Stimulated activated CD8-positive, alpha-beta memory T cell treated with anti-CD3 and anti-CD28 coated beads, Interleukin-7, amount 100 ng/mL, for 24 hours (primary cell): ENCODE data around the gene RAPGEF2.
"Not testable (repeated sequence)": the region's sequence is repeated elsewhere in the genome, so short reads cannot be mapped to it uniquely, and the experiment has no call there.

Experiments
- DNase-seq: peaks from one replicate; pipeline ENCODE4 v3.0.0-alpha.2; 2020; ENCODE audit warnings: low read depth

The RAPGEF2 gene

DNA sequence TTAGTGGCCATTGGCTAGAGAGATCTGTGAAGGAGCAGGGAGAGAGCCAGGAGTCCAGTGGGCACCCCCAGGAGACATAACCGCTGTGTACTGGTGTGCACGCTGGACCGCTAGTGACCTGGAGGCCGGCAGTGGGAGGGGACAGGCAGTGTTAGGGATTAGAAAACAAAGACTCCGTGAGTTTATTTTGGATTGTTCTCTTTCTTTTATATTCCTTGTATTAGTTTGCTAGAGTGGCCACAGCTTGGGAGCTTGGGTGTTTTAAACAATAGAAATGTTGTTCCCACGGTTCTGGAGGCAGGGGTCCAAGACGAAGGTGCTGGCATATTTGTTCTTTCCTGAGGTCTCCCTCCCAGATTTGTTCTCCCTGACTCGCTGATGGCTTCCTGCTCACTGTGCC is 266.4 kb downstream of the RAPGEF2 start:
- no peak for DNase-seq

GRCh38 chr4:159370286-159370685 is 267.4 kb downstream of the RAPGEF2 start:
- no peak for DNase-seq

- DNase-seq: no peak
Measured at GRCh38 chr4:159374749-159375530, 272.1 kb downstream of the RAPGEF2 start.

DNA sequence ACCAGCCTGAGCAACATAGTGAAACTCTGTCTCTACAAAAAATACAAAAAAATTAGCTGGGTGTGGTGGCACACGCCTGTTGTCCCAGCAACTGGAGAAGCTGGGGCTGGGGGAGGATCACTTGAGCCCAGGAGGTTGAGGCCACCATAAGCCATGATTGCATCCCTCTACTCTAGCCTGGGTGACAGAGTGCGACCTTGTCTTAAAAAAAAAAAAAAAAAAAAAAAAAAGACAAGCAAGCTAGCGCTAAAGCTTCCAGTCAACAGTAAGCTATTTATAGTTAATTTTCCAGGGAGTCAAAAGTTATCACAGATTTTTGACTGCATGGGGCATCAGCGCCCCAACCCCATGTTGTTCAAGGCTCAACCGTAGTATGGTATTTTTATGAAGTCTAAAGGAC is 273.4 kb downstream of the RAPGEF2 start:
- no peak for DNase-seq

- no peak for DNase-seq
Measured at GRCh38 chr4:159378056-159378616, 275.3 kb downstream of the RAPGEF2 start.

DNA sequence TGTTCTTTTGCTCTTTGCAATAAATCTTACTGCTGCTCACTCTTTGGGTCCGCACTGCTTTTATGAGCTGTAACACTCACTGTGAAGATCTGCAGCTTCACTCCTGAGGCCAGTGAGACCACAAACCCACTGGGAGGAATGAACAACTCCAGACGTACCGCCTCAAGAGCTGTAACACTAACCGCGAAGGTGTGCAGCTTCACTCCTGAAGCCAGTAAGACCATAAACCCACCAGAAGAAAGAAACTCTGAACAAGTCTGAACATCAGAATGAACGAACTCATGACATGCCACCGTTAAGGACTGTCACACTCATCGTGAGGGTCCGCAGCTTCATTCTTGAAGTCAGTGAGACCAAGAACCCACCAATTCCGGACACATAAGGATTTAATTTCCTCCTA is 276.2 kb downstream of the RAPGEF2 start:
- not testable (repeated sequence) for DNase-seq

- DNase-seq: no peak
Measured at GRCh38 chr4:159379836-159380235, 277.0 kb downstream of the RAPGEF2 start.

DNA sequence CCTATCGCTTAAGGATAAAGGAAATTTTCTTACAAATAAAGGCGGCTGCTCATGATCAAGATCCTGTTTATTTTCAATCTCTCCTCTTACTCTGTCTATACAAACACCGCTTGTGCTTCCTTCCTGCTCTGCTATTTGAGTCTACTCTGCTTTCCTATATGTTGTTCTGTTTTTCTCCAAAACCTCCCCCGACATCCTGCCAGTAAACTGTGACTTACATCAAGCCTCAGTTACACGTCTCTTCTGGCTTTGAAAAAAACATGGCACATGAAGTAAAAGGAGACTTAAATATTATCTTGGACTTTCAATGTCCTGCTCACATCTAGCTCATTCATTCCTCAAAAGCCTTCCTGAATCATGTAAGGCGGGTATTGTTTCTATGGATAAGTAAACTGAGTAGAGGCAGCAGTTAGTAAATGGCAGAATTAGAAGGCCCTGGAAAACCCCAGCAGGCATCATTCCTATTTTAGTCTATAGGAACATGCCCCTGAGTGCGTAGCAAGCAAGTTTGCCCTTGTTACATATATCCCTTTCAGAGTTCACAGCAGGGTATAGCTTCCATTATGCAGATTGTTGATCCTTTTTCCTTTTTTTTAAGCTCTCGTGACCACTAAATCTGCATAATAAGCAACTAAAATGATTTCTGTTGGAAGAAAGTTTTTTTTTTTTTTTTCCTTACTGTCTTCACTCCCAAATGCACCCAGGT is 280.1 kb downstream of the RAPGEF2 start:
- DNase-seq: no peak

GRCh38 chr4:159383562-159383931 is 280.7 kb downstream of the RAPGEF2 start:
- DNase-seq: no peak

DNA sequence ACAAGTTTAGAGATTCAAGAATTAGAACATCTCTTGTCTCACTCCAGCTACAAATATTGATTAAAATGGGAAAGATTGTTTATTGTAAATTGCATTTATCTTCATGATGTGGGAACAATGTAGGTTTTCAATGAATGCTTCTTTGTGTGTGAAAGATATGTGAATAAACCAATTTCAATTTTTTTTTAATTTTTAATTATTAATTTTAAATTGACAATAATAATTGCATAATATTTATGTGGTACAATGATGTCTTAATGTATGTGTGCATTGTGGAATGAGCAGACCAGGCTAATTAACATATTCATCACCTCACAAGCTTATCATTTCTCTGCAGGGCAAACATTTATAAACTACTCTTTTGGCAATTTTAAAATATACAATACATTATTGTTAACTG is 281.1 kb downstream of the RAPGEF2 start:
- DNase-seq: no peak

DNA sequence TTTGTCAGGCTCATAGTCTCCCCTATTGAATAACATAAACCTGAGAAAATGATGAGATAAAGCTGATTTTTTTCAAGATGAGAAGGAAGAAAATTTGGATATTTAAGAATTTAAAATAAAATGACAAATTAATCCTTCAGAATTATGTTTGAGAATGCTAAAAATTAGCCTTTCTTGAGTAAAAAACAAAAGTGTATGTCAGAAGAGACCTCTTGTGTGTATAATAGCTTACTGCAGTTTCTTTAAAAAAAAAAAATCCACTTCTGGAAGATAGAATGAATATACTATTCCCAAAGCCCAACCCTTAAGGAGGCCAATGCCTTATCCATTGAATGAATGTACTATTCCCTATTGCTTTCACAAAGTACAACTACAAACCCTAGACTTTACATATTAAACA is 281.8 kb downstream of the RAPGEF2 start:
- DNase-seq: no peak

- DNase-seq: no peak
Measured at GRCh38 chr4:159386620-159387019, 283.7 kb downstream of the RAPGEF2 start.

GRCh38 chr4:159389756-159390155 is 286.9 kb downstream of the RAPGEF2 start:
- no peak for DNase-seq

DNA sequence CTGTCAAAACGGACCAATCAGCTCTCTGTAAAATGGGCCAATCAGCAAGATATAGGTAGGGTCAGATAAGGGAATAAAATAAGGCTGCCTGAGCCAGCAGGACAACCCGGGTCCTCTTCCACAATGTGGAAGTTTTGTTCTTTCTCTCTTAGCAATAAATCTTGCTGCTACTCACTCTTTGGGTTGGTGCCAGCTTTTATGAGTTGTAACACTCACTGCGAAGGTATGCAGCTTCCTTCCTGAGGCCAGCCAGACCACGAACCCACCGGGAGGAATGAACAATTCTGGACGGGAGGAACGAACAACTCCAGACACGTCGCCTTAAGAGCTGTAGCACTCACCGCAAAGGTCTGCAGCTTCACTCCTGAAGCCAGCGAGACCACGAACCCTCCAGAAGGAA is 287.8 kb downstream of the RAPGEF2 start:
- DNase-seq: no peak

DNA sequence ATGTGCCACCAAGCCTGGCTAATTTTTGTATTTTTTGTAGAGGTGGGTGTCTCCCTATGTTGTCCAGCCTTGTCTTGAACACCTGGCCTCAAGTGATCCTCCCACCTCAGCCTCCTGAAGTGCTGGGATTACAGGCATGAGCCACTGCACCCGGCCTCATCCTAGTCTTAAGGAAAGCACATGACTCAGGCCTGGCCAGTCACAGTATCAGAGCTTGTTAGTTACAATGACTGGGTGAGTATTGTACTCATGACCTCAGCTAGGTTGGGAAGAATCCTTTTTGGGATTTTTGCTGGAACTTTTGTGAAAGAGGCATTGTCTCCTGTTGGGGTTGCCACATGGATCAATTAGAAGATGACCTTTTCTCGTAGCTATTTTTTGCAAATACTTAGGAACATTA is 292.8 kb downstream of the RAPGEF2 start:
- no peak for DNase-seq

GRCh38 chr4:159396151-159396550 is 293.3 kb downstream of the RAPGEF2 start:
- DNase-seq: no peak

- DNase-seq: no peak
Measured at GRCh38 chr4:159398236-159398638, 295.4 kb downstream of the RAPGEF2 start.

GRCh38 chr4:159400558-159401225 is 297.8 kb downstream of the RAPGEF2 start:
- DNase-seq: no peak

DNA sequence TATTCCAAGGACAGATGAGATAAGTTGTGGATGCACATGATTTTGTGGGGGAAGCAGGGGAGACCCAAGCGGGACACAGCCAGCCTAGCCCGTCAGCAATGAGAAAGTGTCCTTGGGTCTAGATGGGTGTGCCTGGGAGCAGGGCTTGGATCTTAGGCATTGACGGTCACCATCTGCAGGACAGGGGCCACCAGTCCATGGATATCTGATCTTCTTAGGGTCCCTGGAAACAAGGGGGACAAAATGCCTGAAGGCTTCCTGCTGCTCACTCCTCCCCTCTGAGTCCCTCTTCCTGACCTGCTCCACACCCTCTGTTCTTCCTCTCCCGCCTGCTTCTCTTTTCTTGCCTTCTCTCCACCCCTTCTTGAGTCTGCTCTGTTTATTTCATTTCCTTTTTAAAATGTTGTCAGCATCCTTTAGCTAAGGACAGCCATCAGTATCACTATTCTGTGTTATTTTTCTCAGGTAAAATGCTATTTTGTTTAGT is 298.4 kb downstream of the RAPGEF2 start:
- no peak for DNase-seq

DNA sequence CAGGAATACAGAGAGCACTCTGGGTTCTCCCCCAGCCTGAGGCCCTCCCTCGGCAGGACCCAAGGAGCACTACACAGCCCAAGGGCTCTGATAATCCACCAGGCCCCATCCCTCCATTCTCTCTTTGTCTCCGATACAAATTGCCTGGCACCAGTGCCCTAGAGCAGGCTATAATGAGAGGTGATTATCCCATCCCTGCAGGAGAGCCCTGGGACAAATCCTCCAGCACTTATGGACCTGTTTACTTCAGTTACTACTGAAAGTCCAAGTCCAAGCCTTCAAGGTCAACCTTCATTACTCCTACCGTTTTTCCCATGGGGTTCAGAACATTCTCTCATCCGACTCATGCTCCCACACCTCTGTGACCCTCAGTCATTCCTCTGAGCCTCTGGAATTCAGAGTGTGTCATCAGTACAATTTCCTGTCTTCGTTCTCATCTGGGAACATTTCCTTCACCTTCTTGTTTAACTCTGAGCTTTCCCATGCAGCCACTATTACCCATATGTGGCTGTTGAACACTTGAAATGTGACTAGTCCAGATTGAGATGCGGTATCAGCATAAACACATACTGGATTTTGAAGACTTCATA is 299.0 kb downstream of the RAPGEF2 start:
- DNase-seq: no peak
